K562 (cell line): ENCODE results near the gene PRKCB. TPM values are rescaled to one million over a fixed set of nuclear protein-coding genes. Genes with fewer than 3 reads are reported as not detected.
A peak's percentile ranks its signal among the peaks of the same experiment; 100 is the strongest.

ENCODE experiments used
- ATAC-seq: fragments of 200-7000 bp; cut with Tn5 transposase; 3 replicates; pipeline ENCODE4 v1.9.1; 2020; ENCODE audit warnings: moderate library complexity
- BruUV-seq: library from RNA; stranded (reverse); fragments of 400-500 nt; replicated peaks from 2 replicates; lab custom pipeline; 2021; lab: Mats Ljungman, UMichigan
- CTCF ChIA-PET: fragments of 300-600 bp; formaldehyde crosslinking; extraction: SDS; loops from one replicate; lab custom pipeline; 2021; ENCODE audit warnings: low intra/inter-chr PET ratio; lab: Yijun Ruan, JAX
- POLR2A ChIA-PET: fragments of 300-600, 350-650 bp; sonication (Branson Sonifier 250); formaldehyde crosslinking; extraction: SDS; loops from one replicate; lab custom pipeline; 2021; ENCODE audit warnings: antibody characterized with exemption, inconsistent platforms; lab: Yijun Ruan, JAX
- DNase-seq, 4 experiments: peaks; one replicate each; pipeline versions ENCODE4 v3.0.0 to v3.0.0-alpha.2; 2011 to 2018; ENCODE audit warnings: low spot score in 3 of 4, mixed read lengths in 3 of 4; ENCODE audit errors: extremely low read depth in 1 of 4
- FAIRE-seq: peaks from 2 replicates; lab custom pipeline; 2011; peaks lifted over from hg19 to GRCh38; lab: Jason Lieb, UNC
- H2AFZ ChIP-seq: 2 replicates; pipeline ENCODE4 v1.6.0; 2011; ENCODE audit warnings: low read depth, low read length, control low read depth, inconsistent platforms
- H3K27ac ChIP-seq: fragments of 200-600 bp; 3 replicates; pipeline ENCODE4 v1.8.0; 2011; ENCODE audit warnings: low read depth, mild to moderate bottlenecking, control low read depth, inconsistent platforms, low read length, moderate library complexity, mixed read lengths; ENCODE audit errors: extremely low read depth
- H3K27me3 ChIP-seq, 2 experiments: fragments of 300-600 bp in 1 of 2; 2 replicates in 1 of 2; 3 replicates in 1 of 2; pipeline versions ENCODE4 v1.6.0 to v1.8.0; 2011; ENCODE audit warnings: inconsistent platforms in 2 of 2, low read length in 2 of 2, mild to moderate bottlenecking in 1 of 2, mixed read lengths in 1 of 2, moderate library complexity in 1 of 2; ENCODE audit not compliant: control insufficient read depth in 2 of 2, insufficient read depth in 2 of 2
- H3K36me3 ChIP-seq: fragments of 300-600 bp; 3 replicates; pipeline ENCODE4 v1.8.0; 2011; ENCODE audit warnings: mild to moderate bottlenecking, low read length, inconsistent platforms; ENCODE audit not compliant: control insufficient read depth, insufficient read depth
- H3K4me1 ChIP-seq, 2 experiments: fragments of 200-600 bp in 1 of 2; replicated peaks in 1 of 2; 2 replicates in 1 of 2; 3 replicates in 1 of 2; pipeline versions ENCODE4 v1.5.1 to v1.8.0; 2011; ENCODE audit warnings: inconsistent platforms in 2 of 2, low read length in 2 of 2, mild to moderate bottlenecking in 1 of 2, mixed read lengths in 1 of 2, moderate library complexity in 1 of 2; ENCODE audit not compliant: control insufficient read depth in 2 of 2, insufficient read depth in 2 of 2
- H3K4me2 ChIP-seq: 2 replicates; pipeline ENCODE4 v1.6.1; 2011; ENCODE audit warnings: low read length, control low read depth, inconsistent platforms, mixed read lengths; ENCODE audit not compliant: insufficient read depth
- H3K4me3 ChIP-seq: fragments of 200-600 bp; sonication (generic), shearing (Covaris generic); 2 replicates; pipeline ENCODE4 v1.5.1; 2016; ENCODE audit warnings: control low read depth, inconsistent platforms
- H3K79me2 ChIP-seq: fragments of 200-600 bp; 3 replicates; pipeline ENCODE4 v1.8.0; 2011; ENCODE audit warnings: low read length, inconsistent platforms; ENCODE audit not compliant: control insufficient read depth, insufficient read depth
- H3K9ac ChIP-seq, 2 experiments: 2 replicates each; pipeline versions ENCODE4 v1.6.0 to v1.6.1; 2011; ENCODE audit warnings: low read depth in 2 of 2, low read length in 2 of 2, control low read depth in 1 of 2, inconsistent platforms in 1 of 2, mild to moderate bottlenecking in 1 of 2, mixed read lengths in 1 of 2; ENCODE audit not compliant: insufficient read depth in 1 of 2
- H3K9me1 ChIP-seq: one replicate; pipeline ENCODE4 v1.6.0; 2011; ENCODE audit warnings: inconsistent platforms, mild to moderate bottlenecking, low read length, moderate library complexity; ENCODE audit not compliant: control insufficient read depth, insufficient read depth
- H3K9me3 ChIP-seq: replicated peaks from 2 replicates; pipeline ENCODE4 v1.5.1; 2011; ENCODE audit warnings: low read depth, low read length, inconsistent platforms; ENCODE audit not compliant: control insufficient read depth, insufficient read depth
- H4K20me1 ChIP-seq: replicated peaks from 2 replicates; pipeline ENCODE4 v1.6.1; 2011; ENCODE audit warnings: low read length, inconsistent platforms, mixed read lengths; ENCODE audit not compliant: control insufficient read depth, insufficient read depth
- HDAC2 ChIP-seq: fragments of 450-650 bp; IDR thresholded peaks from 2 replicates; pipeline ENCODE4 v1.6.1; 2016; ENCODE audit warnings: mild to moderate bottlenecking
- HES1 ChIP-seq: fragments of 450-650 bp; IDR thresholded peaks from 2 replicates; pipeline ENCODE4 v1.6.1; 2016; ENCODE audit warnings: low read depth, mild to moderate bottlenecking, moderate library complexity
- MEIS2 ChIP-seq: fragments of 450-650 bp; IDR thresholded peaks from 2 replicates; pipeline ENCODE4 v1.6.1; 2014; ENCODE audit warnings: mild to moderate bottlenecking; ENCODE audit not compliant: partially characterized antibody
- PBX2 ChIP-seq, 2 experiments: IDR thresholded peaks in 1 of 2; conservative IDR thresholded peaks in 1 of 2; 2 replicates each; pipeline ENCODE4 v1.6.1; 2016; ENCODE audit warnings: low read depth in 2 of 2, mild to moderate bottlenecking in 1 of 2, missing compliant biosample characterization in 1 of 2, missing genetic modification characterization in 1 of 2, moderate library complexity in 1 of 2
- PKNOX1 ChIP-seq: fragments of 450-650 bp; IDR thresholded peaks from 2 replicates; pipeline ENCODE4 v1.6.1; 2016
- USF2 ChIP-seq: sonication (generic); formaldehyde crosslinking; IDR thresholded peaks from 2 replicates; pipeline ENCODE4 v1.5.0; 2020; ENCODE audit warnings: missing genetic modification reagents
- ZNF407 ChIP-seq: fragments of 450-650 bp; IDR thresholded peaks from 2 replicates; pipeline ENCODE4 v1.6.1; 2016; ENCODE audit warnings: low read depth
- WGBS: fragments of 100-300 bp; shearing (Covaris generic); methylation state at CpG from one replicate; pipeline ENCODE4 v1.1.6; 2016; ENCODE audit warnings: low coverage, mixed read lengths; ENCODE audit not compliant: insufficient coverage; ENCODE audit errors: missing lambda C conversion rate; 5-methylcytosine and 5-hydroxymethylcytosine counted together
- in situ Hi-C: fragments of 300-500 bp; cut with MboI; formaldehyde crosslinking; loops from 4 replicates; pipeline ENCODE4 v1.15.0; 2018; ENCODE audit warnings: inconsistent platforms, mixed read lengths
- intact Hi-C: fragments of 100-400 bp; cut with micrococcal nuclease; formaldehyde crosslinking; loops from 2 replicates; pipeline ENCODE4 v1.14.2; 2022
- polyA plus RNA-seq, 8 experiments: library from polyadenylated mRNA; depleted of rRNA in 4 of 8; stranded (reverse) in 5 of 8; unstranded in 3 of 8; fragments of >200 nt; fragmentation: Nextera tagmentation in 2 of 8; fragmentation: Illumina TruSeq in 1 of 8; extraction: Ambion mirVana in 2 of 8; extraction: Trizol in 1 of 8; gene quantifications; 2 replicates each; pipeline versions ENCODE4 v1.2.1 to v1.2.3, GENCODE V29; 2011 to 2014; ENCODE audit warnings: inconsistent platforms in 1 of 8, missing spikeins in 1 of 8
- total RNA-seq, 7 experiments: library from RNA; depleted of rRNA in 6 of 7; stranded (reverse); fragments of >200 nt in 6 of 7; fragmentation: Illumina TruSeq in 2 of 7; extraction: Trizol in 2 of 7; gene quantifications; 2 replicates each; pipeline versions ENCODE4 v1.2.1 to v1.2.3, GENCODE V29; 2011 to 2021; ENCODE audit warnings: low replicate concordance in 1 of 7

PRKCB gene
- total and polyA plus RNA-seq, 9 of the 15 experiments (the other 6 are each of a cell fraction or from before 2014, with no cell fraction given), result 49.9 to 276 (median 148) TPM

- Histone ChIP-seq H3K4me2 (no peak overlapping the region), H3K9me1 (peaks cover 3% of the 10 kb centered on the region), H4K20me1 (peaks cover 15% of the 10 kb centered on the region), H3K9me3 (no peaks in the 10 kb centered on the region), H3K36me3 (peaks cover 48% of the 10 kb centered on the region), H3K4me3 (no peak overlapping the region), H3K27ac (no peak overlapping the region), H3K9ac (no peak overlapping the region), H3K4me1 (peaks cover 9 to 59% of the 10 kb centered on the region in 2 experiments), H3K79me2 (peaks cover 99% of the 10 kb centered on the region), H2AFZ (no peak overlapping the region), H3K27me3 (no peaks in the 10 kb centered on the region)
- no TSS peak for BruUV-seq
- ChIA-PET POLR2A (interaction anchor here (0.7 to 1.2 kb wide), 2 partner anchors 12 to 144 kb away, joined by 3 to 5 read pairs; no protein-coding TSS in a partner anchor), CTCF (no interaction called here)
- 87% methylated on average over 3 of the region's 4 CpGs for WGBS
- peak in 1 of 4 experiments; percentile 45 for DNase-seq
- no peak for FAIRE-seq
- in situ Hi-C loops (no loop called here), intact Hi-C loops (no loop called here)
- peak; percentile 8; the same call in 2 of the 3 replicates for ATAC-seq
- peak; percentile 65 for TF ChIP-seq USF2 (CRISPR knock-in tag)
- peak; percentile 52 for TF ChIP-seq MEIS2
- peak; percentile 92 for TF ChIP-seq PKNOX1
- no peak for TF ChIP-seq ZNF407
- no peak for TF ChIP-seq HES1
- no peak for TF ChIP-seq PBX2 (CRISPR knock-in tag; IDR thresholded peaks at IDR 0.05; ENCODE audit: low read depth)
- TF ChIP-seq PBX2 (tag; conservative IDR thresholded peaks at IDR 0.05; ENCODE audit: low read depth), result peak; percentile 57
- TF ChIP-seq HDAC2, result no peak
Observed at GRCh38 chr16:23947838-23948237, 112.1 kb downstream of the PRKCB start.
